ENCODE measurements around the gene DPYD.
"Not testable (repeated sequence)": the region's sequence is repeated elsewhere in the genome, so short reads cannot be mapped to it uniquely, and the experiment has no call there.

The DPYD gene

GRCh38 chr1:97258597-97258996 is 662.2 kb downstream of the DPYD start:
- no peak for DNase-seq

- no peak for DNase-seq
These were observed 665.9 kb downstream of the DPYD start for GRCh38 chr1:97254731-97255463.

- DNase-seq, result no peak
These were observed 667.9 kb downstream of the DPYD start for GRCh38 chr1:97252925-97253324.

GRCh38 chr1:97252076-97252475 is 668.8 kb downstream of the DPYD start:
- no peak for DNase-seq

- DNase-seq, result no peak
These were observed 673.6 kb downstream of the DPYD start for GRCh38 chr1:97247196-97247595.

GRCh38 chr1:97245682-97246081 is 675.2 kb downstream of the DPYD start:
- DNase-seq, result no peak

GRCh38 chr1:97245026-97245425 is 675.8 kb downstream of the DPYD start:
- DNase-seq, result no peak

- DNase-seq, result no peak
These were observed 676.8 kb downstream of the DPYD start for GRCh38 chr1:97243973-97244560.

GRCh38 chr1:97238816-97239215 is 682.0 kb downstream of the DPYD start:
- DNase-seq, result no peak

GRCh38 chr1:97231354-97231753 is 689.5 kb downstream of the DPYD start:
- not testable (repeated sequence) for DNase-seq

- no peak for DNase-seq
These were observed 708.2 kb downstream of the DPYD start for GRCh38 chr1:97212671-97213070.

- no peak for DNase-seq
These were observed 710.5 kb downstream of the DPYD start for GRCh38 chr1:97210307-97210706.

- DNase-seq, result no peak
These were observed 711.4 kb downstream of the DPYD start for GRCh38 chr1:97209381-97209957.

- no peak for DNase-seq
These were observed 713.0 kb downstream of the DPYD start for GRCh38 chr1:97207868-97208267.

- no peak for DNase-seq
These were observed 716.4 kb downstream of the DPYD start for GRCh38 chr1:97204468-97204867.

GRCh38 chr1:97202481-97203380 is 718.1 kb downstream of the DPYD start:
- no peak for DNase-seq

- DNase-seq, result no peak
These were observed 719.2 kb downstream of the DPYD start for GRCh38 chr1:97201641-97202040.

GRCh38 chr1:97200595-97200994 is 720.2 kb downstream of the DPYD start:
- no peak for DNase-seq

- DNase-seq, result no peak
These were observed 723.9 kb downstream of the DPYD start for GRCh38 chr1:97196825-97197516.

GRCh38 chr1:97192872-97193572 is 727.8 kb downstream of the DPYD start:
- no peak for DNase-seq

GRCh38 chr1:97190326-97190725 is 730.5 kb downstream of the DPYD start:
- DNase-seq, result no peak

GRCh38 chr1:97186381-97186780 is 734.5 kb downstream of the DPYD start:
- DNase-seq, result no peak
